HG03097 (cell line): Measurements from ENCODE around the gene CBFA2T3.

Experiments used
- ATAC-seq: cut with Tn5 transposase; IDR thresholded peaks from one replicate; pipeline ENCODE4 v1.9.1; 2021; ENCODE audit not compliant: unreplicated experiment, low FRiP score

The CBFA2T3 gene

DNA sequence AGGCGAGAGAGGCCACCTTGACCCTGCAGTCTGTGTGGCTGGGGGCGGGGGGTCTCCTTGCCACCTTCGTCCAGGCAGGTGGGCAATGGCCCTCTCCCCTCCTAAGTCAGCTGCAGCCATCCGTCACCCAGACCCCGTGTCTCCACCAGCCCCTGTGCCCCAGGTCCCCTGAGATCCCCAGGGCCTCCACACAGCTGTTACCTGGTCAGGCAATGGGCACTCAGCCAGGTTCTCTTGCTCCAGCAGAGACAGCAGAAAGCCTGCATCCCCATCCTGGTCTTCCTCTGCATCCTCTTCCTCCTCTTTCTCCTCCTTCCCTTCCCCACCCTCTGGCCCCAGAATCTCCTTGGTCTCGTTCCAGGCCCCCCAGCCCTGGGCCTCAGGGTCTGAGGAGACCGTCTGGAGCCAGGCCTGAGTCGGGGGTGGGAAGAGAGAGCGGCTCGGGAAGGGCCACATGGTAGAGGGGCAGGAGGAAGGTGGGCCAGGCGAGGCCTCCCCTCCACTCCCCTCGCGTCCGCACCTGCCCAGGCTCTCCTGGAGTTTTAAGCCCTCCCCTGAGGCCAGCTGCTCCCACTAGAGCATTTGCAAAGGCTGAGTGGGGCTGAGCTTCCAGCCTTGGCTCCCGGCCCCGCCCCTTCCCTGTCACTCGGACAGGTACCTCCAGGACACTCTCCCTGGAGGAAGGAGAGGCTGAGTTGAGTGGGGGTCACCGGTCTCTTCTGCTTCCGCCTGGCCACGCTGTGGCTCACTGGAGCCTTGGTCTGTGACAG lies 110.7 kb downstream of the CBFA2T3 start, which contains the start of gene PABPN1L:
PABPN1L (minus strand) TSS at position 510 of the 770 bp plus-strand sequence; CDS start at position 456, 54 bp downstream.
- no peak for ATAC-seq

DNA sequence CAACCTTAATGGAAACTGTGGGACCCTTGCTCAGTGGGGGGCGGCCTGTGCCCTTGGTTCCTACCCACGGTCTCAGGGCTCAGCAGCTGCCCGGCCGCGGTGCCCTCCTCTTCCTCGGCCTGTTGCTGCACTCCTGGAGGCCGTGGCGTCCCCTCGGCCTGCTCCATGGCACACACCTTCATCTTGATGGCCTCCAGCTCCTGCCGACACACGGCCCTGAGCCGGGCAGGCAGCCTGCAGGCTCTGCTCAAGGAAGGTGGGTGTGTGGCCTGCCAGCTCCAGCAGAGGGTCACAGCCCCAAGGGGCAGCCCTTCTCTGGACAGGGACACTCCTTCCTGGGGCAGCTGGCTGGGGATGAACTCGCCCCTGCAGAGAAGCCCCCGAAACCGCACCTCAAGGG lies 111.3 kb downstream of the CBFA2T3 start:
- ATAC-seq = no peak

DNA sequence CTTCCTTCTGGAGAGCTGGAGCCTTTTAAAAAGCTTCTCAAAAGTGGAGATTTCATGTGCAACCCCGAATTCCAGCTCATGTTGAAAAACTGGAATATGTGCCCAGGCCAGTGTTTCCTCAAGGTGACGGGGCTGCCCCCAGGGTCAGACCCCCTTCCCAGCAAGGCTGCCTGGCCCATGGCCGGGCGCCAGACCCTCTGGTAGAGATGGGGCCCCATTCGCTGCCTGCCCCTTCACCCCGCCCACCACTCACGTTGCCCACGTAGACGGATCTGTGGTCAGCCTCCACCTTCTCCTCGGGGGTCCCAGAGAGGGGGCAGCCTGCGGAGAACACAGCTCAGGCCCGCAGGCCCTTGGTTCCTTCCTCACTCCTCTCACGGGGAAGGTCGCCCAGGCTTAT lies 111.7 kb downstream of the CBFA2T3 start:
- no peak for ATAC-seq

DNA sequence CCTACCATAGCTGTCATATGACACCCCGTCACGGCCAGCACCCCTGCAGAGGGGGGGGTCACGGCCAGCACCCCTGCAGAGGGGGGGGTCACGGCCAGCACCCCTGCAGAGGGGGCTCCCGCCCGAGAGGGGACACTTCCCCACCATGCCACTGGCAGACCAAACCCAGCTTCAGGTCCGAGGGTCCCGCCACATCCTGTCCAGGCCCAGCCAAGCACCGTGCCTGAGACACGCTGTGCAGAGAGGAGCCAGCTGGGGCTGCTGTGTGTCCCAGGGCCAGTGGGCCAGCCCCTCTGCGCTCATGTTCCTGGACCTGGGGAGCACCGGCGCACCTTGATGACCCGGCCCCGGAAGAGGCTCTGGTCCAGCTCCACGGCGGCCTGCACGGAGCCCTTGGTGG lies 112.5 kb downstream of the CBFA2T3 start:
- no peak for ATAC-seq

DNA sequence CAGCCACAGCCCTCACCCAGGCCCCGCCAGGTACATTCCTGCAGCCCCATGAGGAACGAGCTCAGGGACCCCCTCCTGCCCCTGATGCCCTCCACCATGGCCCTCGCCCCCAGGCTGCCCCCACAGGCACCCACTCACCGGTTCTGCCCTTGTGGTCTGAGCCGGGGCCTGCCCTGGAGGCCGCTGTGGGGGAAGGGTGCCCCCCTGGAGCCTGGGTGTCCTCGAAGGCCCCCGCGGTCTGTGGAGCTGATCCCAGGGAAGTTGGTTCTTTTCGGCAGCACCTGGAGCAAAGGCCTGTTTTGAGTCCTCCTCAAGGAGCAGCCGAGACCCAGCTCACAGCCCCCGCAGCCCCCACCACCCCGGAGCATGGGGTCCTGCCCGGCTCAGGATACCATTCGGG lies 112.9 kb downstream of the CBFA2T3 start:
- no peak for ATAC-seq

DNA sequence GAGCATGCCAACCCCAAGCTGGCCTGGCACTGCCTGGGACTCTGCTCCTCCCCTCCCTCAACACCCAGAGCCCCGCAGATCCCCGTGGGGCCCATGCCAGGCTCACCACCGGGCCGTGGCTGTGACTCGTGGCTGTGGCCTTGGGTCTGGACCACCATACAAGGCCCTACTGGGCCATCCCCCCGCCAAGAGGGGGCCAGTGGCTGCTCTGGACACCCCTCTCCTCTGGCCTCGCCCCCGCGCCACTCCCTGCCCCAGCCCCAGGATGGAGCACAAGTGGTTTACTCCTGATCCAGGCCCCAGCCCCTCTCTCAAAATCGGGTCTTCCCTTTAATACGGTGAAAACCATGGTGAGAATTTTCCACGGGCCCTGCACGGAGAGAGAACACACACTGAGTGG lies 113.6 kb downstream of the CBFA2T3 start:
- no peak for ATAC-seq

DNA sequence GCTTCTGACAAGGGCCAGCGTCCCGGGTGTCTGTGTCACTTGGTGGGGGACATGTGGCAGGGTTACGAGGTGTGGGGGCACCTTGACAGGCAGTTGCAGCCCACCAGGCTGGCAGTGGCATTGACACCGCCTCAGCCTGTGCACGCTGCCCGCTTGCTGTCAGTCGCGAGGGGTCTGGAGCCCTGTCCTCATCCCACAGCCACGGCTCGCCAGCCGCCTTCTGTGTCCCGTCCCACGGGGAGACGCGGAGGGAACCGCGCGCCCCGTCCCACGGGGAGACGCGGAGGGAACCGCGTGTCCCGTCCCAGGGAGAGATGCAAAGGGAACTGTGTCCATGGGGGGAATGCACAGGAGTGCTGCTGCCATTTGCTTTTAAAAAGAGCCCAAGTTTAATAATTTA lies 114.0 kb downstream of the CBFA2T3 start:
- no peak for ATAC-seq

DNA sequence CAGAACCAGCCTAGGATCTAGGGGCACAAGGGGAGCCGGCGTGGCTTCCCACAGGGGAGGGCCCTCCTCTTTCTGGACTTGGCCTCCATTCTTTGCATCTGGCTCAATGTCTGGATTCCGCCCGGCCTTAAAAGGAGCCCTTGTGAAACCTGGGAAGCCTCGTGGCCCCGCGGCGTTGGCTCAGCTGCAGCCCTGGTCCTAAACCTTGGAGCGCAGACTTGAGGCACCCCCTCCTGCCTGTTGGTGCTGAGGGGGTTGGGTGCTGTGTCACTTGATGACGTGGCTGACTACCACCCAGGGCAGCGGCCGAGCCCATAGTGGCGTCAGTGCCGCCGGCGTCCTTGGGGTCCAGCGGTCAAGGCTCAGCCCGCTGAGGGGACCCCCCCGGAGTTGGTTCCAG lies 115.6 kb downstream of the CBFA2T3 start:
- no peak for ATAC-seq

DNA sequence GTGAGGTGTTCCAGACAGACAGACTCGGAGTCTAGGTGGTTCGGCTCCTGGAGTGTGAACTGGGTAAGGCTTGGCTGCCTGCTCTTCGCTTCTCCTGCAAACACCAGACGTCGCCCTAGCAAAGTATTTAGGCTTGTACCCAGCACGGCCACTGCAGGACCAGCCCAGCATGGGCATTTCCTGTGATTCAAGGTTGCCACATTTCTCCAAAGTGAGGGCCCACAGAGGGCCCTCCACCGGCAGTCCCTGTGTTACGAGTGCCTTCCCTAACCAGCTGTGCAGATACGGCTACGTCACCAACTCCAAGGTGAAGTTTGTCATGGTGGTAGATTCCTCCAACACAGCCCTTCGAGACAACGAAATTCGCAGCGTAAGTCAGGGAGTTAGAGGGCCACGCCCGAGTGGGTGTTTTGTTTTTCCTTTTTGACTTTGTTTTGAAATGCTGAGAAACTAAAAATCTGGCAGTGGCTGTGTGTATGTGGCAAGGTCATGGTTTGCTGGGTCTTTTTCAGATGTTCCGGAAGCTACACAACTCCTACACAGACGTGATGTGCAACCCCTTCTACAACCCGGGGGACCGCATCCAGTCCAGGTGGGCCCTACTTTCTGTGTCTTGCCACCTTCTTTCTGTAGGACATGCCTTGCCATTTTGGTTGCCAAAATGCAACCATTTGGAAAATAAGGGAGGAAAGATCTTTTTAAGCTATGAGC lies 117.5 kb downstream of the CBFA2T3 start:
- no peak for ATAC-seq

DNA sequence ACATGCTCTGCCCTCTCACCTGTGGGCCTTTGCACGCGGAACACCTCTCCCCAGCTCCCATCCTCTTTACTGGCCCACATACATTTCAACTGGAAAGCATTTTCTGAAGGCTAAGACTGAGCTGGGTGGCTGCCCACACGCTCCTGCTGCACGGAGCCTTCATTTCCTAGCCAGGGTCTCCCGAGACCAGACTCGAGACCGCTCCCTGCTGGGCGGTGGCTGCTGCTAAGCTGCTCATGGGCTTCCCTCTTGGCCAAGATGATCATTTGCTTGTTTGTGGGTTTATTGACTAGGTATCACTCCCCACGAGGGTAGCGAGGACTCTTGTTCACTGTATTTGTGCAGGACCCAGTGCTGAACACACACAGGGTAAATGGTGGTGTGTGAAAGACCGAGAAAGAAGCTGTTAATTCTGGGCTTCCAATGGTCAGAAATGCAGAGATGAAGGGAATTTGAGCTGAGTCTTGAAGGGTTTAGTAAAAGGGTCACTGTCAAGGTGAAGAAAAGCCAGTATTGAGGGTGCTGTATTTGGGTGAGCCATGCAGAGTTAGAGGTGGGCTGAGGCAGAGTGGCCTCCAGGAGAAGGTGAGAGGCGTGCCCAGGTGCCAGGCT lies 119.2 kb downstream of the CBFA2T3 start:
- ATAC-seq = no peak

DNA sequence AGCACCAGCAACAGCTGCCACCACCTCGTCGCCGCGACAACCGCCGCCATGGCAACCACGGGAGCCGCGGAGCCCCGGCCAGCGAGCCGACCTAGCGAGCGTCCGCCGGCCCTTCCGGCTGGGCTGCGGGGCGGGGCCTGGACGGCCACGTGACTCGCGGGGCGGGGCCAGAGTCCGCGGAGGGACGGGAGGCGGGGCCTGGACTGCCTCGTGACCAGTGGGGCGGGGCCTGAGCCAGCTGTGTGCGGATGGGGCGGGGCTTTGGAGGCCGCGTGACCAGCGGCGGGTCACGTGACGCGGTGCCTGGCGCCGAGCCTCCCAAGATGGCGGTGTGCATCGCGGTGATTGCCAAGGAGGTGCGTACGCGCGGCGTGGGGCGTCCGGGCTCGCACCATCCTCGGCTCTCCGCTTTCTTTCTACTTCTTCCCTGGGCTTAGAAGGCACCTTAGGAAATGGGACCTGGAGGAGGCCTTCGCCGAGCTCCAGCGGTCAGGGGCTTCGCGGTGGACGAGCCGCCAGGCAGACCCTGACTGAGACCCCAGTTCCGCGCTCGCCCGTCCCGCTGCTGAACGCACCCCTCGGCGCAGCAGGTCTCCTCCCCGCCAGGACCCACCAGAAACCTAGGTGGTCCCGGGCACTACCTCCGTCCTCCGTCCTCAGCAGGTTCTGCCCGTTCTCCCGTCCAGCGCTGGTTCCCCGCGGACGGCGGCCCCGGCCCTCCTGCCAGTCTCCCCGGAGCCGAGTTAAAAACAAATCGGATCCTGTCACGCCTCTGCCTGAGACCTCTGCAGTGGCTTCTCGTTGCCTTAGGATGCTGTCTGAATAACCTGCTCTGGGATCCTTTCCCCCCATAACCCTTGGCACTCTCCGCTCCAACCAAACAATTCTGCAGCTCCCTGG lies 119.9 kb downstream of the CBFA2T3 start, which contains the start of the genes GALNS and TRAPPC2L:
GALNS (minus strand) TSS at position 120 of the 900 bp plus-strand sequence; CDS start at position 50, 70 bp downstream.
TRAPPC2L (plus strand) TSS at position 300 of the 900 bp plus-strand sequence; CDS start at position 324, 24 bp downstream.
- peak; percentile 78 for ATAC-seq

DNA sequence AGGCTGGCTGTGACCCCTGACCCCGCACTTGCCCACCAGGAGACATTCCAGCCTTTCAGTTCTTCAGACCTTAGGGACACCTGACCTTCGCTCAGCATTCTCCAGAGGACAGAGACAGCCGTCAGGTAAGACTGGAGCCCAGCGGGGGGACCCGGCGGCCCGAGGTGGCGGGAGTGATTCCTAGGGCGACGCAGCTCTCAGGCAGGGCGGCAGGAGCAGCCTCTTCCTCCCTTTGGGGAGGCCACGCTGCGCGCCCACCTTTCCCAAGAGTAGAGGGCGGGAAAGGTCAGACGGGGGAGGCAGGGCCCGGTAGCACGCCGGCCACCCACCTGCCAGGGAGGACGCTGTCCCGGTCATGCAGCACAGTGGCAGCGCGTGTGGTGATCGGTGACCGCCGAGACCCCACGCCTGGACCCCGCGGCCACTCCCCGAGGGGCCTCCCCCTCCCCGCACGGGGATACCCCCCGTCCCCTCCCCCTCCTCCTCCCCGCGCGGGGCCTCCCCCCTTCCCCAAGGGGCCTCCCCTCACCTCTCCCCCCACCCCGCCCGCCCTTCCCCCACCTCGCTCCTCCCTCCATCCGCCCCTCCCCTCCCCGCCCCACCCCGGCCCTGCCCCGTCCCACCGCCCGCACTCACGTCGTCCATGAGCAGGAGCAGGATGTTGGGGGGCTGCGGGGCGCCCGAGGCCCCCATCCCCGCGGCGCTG lies 120.7 kb downstream of the CBFA2T3 start:
- no peak for ATAC-seq

DNA sequence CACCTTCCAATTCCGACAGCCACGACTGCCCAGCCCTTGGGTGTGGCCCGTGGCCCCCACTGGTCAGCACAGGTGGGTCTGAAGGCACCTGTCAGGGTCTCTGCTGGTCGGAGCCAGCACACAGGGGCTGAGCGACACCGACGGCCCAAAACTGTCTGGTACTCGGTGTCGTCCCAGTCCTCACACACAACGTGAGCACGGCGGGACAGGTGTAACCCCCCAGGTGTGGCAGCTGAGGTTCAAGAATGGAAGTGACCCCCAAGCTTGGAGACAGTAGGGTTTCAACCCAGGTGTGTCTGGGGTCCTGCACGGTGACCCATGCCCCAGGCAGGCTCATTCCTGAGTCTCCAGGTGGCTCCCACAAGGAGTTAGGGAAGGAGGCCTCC lies 121.3 kb downstream of the CBFA2T3 start:
- no peak for ATAC-seq

DNA sequence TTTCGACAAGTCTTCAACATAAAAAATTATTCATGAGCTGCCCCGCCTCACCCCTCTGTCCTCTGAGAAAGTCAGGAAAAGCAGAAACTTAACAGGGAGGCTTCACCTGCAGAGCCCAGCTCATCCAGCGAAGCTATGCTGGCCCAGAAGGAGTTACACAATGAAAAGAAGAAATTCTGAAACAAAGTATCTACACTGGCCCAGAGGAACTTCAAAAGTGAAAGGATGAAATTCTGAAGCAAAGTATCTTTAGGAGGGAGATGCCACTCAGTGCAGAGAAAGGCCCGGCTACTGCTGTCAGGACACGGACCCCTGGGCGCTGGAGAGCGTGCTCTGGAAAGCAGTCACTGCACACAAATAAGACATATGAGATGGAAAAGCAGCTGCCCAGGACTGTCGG lies 121.8 kb downstream of the CBFA2T3 start:
- ATAC-seq = no peak

DNA sequence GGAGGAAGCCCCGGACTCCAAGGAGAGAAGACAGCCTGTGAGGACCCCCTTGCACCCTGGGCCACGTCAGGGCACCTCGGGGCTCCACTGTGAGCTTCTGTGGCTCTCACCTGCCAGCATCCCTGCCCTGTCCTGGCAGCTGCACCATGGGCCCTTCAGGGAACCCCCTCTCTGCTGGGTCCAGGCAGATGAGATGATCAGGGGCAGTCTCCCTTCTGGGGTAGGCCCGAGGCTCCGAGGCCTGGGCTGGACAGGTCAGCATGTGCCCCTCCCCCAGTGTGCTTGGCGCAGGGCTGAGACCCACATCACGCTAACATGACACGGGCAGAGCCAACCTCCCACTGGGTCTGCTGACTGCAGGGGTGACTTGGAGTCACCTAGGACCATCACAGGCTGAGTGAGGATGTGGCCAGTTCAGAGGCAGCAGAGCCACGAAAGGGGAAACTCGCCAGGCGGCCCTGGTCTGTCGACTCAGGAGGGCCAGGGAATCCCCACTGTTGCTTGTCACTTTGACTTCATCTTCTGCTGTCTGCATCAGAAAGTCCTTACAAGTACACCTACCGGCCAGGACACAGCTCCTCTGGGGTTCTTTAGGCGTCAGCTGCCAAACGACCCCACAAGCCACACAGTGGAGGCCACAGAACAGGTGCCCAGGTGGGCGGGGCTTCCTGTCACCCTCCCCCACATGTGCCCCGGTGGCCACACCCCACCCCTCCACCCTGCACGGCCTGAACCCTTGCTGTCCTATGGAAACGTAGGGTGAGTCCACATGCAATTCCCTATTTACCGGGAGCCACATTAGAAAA lies 122.5 kb downstream of the CBFA2T3 start:
- no peak for ATAC-seq

DNA sequence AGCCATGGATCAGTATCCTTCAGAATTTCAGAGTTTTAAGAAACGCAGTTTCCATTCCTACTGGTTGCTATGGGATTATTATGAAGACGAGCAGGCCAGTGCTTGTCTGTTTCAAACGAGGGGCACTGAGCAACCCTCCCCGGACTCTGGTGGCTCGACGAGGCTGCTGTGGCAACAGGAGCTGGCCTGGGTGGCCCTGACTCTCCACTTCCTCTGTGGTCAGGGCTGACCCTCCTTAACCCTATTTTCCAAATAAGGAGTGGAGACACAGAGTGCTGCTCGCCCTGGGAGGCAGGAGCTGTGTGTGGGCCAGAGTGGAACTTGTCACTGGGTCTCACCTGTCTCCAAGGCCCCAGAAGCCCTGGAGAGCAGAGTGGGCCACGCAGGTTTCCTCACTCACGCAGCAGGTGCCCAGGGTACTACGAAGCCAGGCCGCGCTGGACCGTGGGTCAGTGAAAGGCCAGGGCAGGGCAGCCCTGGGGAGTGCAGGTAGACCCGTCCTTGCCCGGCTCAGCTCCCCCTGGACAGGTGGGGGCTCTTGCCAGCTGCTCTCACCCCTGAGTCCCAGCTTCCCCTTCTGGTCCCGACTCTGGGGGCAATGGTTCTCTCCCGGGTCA lies 123.6 kb downstream of the CBFA2T3 start:
- no peak for ATAC-seq

DNA sequence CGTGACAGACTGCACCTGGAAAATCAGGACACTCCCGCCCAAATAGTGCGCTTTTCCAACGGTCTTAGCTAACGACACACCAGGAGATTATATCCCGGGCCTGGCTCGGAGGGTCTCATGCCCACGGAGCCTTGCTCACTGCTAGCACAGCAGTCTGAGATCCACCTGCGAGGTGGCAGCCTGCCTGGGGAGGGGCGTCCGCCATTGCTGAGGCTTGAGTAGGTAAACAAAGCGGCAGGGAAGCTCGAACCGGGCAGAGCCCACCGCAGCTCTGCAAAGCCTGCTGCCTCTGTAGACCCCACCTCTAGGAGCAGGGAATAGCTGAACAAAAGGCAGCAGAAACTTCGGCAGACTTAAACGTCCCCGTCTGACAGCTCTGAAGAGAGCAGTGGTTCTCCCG lies 125.4 kb downstream of the CBFA2T3 start:
- no peak for ATAC-seq

DNA sequence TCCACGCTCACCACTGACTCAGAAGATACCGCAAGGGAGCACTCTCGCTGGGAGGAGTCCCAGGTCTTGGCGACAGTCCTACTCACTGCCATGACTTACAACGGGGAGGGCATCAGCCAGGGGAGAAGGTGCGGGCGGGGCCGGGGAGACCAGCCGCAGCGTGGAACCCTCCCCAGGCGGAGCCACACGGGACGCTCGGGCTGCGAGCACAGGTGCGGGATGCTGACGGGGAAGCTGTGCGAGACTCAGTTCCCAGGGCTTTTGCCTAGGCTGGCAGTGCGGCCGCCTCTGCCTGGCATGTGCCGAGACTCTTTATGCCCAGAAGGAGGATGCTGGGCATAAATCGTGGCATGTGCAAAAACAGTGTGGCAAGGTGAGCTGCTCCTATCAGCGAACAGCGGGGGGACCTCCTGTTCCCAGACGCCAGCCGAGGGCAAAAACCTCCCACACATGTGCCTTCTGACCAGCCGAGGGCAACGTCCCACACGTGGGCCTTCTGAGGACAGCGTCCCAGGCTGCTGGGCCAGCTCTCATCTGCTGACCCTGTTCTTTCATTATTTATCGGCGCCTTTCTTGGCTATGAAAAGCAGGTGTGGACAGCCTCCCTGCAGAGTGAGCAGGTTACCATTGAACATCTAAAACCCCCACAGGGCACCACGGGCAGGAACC lies 126.3 kb downstream of the CBFA2T3 start:
- ATAC-seq = no peak
